Right lobe of liver (tissue), 6 donors: ENCODE measurements around the gene ATP6V0A1. TPM values are rescaled to one million over a fixed set of nuclear protein-coding genes. Genes with fewer than 3 reads are reported as not detected.
A peak's percentile ranks its signal among the peaks of the same experiment; 100 is the strongest.

Experiments used
- ATAC-seq, 4 donors: fragments of 200-7000 bp; cut with Tn5 transposase; one replicate each; pipeline ENCODE4 v1.9.1; 2020; ENCODE audit warnings: mild to moderate bottlenecking in 4 of 4, moderate library complexity in 4 of 4
- DNase-seq, 3 donors: peaks; one replicate each; pipeline ENCODE4 v3.0.0-alpha.2; 2020
- H3K27ac ChIP-seq, 3 donors: fragments of 200-600 bp; one replicate each; pipeline ENCODE4 v1.8.0; 2022
- H3K27me3 ChIP-seq, 2 donors: fragments of 200-600 bp; one replicate each; pipeline ENCODE4 v1.8.0; 2022
- H3K36me3 ChIP-seq, 4 donors: fragments of 200-600 bp; sonication (generic) in 1 of 4; one replicate each; pipeline versions ENCODE4 v1.5.1 to v1.8.0; 2017 to 2022; ENCODE audit warnings: control low read depth in 1 of 4
- H3K4me1 ChIP-seq, 4 donors: fragments of 200-600 bp; sonication (generic) in 1 of 4; one replicate each; pipeline versions ENCODE4 v1.5.1 to v1.8.0; 2017 to 2022; ENCODE audit warnings: control low read depth in 1 of 4
- H3K4me3 ChIP-seq, 3 donors: fragments of 200-600 bp; one replicate each; pipeline ENCODE4 v1.8.0; 2022
- H3K9me3 ChIP-seq, 4 donors: fragments of 200-600 bp; sonication (generic) in 1 of 4; one replicate each; pipeline versions ENCODE4 v1.5.1 to v1.8.0; 2017 to 2022; ENCODE audit warnings: control low read depth in 1 of 4
- CTCF ChIP-seq, 4 donors: fragments of 200-600 bp in 3 of 4; fragments of 450-650 bp in 1 of 4; IDR thresholded peaks; one replicate each; pipeline versions ENCODE4 v1.5.1 to v1.8.0; 2016 to 2022; ENCODE audit warnings: antibody characterized with exemption in 4 of 4, mild to moderate bottlenecking in 2 of 4
- POLR2A ChIP-seq: fragments of 450-650 bp; IDR thresholded peaks from one replicate; pipeline ENCODE4 v1.6.1; 2017; ENCODE audit warnings: antibody characterized with exemption, mild to moderate bottlenecking
- WGBS: methylation state at CpG from one replicate; pipeline ENCODE4 v1.1.6; 2018; ENCODE audit warnings: low coverage, low lambda C conversion rate; ENCODE audit not compliant: insufficient coverage; ENCODE audit errors: missing lambda C conversion rate; 5-methylcytosine and 5-hydroxymethylcytosine counted together
- intact Hi-C, 2 donors: fragments of 100-400 bp; cut with DNase I; formaldehyde crosslinking; loops; one replicate each; pipeline versions ENCODE4 v1.11.2 to v1.14.1; 2022
- microRNA-seq, 2 donors: library from miRNA; unstranded; fragments of <30 nt; microRNA quantifications; one replicate each; pipeline ENCODE4, GENCODE V29; 2019 to 2020
- small RNA-seq, 2 experiments: library from RNA; depleted of rRNA; stranded (forward); fragments of <200 nt; gene quantifications; one replicate each; pipeline ENCODE3, GENCODE V24; 2016
- total RNA-seq, 6 experiments: library from RNA; depleted of rRNA in 2 of 6; stranded (reverse); fragments of >200 nt in 2 of 6; fragmentation: NEBNext Ultra II Directional in 3 of 6; extraction: Animal tissue kit (Norgen Biotek cat#: 25700) in 3 of 6; gene quantifications; one replicate each; pipeline versions ENCODE4 v1.1.0 to v1.2.4, GENCODE V29; 2016 to 2023
- donor health status: DM: no; HTN: yes; CAD: no.
- donor health status: DM: no; HTN: no; CAD: no.
- donor health status: DM: no; HTN: no; CAD: no.
- donor health status: DM: no; HTN: yes; CAD: no.
- donor health status: DM: no; HTN: yes; CAD: no.

ATP6V0A1 gene
- total RNA-seq, 6 experiments from 2014 or later, result 36.4 to 66.0 (median 49.4) TPM

DNA sequence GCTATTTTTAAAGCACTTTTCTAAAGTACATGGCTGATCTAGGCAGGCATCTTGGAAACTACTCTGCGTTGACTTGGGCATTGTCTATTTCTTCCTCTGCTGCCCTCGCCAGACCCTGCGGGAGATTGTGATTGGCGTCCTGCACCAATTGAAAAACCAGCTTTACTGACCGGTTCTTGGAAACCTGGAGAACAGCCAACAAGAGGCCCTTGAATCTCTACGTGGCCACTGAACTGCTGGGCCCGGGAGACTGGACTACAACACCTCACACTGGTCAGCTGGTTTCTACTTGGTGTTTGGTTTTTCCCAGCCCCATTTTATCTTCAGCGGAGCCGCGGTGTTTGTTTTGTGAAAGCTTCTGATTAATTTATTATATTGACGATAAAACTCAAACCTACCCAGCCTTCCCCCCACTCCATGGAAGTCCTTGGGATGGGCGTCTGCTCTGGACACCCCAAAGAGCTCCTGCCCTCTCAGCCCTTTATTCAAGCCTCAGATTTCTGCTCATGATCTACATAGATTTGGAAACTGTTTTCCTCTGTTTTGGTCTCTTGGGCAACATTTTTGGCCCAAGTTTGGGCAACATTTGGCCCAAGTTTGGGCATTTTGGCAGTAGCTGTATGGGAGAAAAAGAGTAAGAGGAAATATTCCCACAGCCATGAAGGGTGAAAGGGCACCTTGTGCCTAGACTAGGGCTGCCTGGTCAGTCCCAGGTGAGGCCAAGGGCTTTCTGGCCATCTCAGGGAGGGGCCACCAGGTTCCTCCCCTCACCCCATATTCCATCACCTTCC lies 113.0 kb downstream of the ATP6V0A1 start:
- H3K4me3 ChIP-seq, result no peak overlapping the region
- ATAC-seq (peak in 3 of 4 donors; percentile 2 to 30 (median 4)), DNase-seq (peak in 1 of 3 donors; percentile 62)
- 55% methylated on average over 5 of the region's 12 CpGs for WGBS
- intact Hi-C loops, result no loop called here
- peaks cover 11 to 57% (median 28%) of the 10 kb centered on the region in 4 donors for H3K36me3 ChIP-seq
- peaks cover 0 to 35% (median 9%) of the 10 kb centered on the region in 4 donors for H3K4me1 ChIP-seq
- H3K27me3 ChIP-seq, result no peaks in the 10 kb centered on the region
- H3K27ac ChIP-seq, result peak overlapping the region in 1 of 3 donors; percentile 51
- no peaks in the 10 kb centered on the region for H3K9me3 ChIP-seq
- TF ChIP-seq POLR2A, result no peak
- no peak for TF ChIP-seq CTCF (IDR thresholded peaks at IDR 0.05)

Small RNA genes lying within 50 kb of the gene (microRNA-seq; reads per million reads assigned to microRNA genes)
- gene MIR5010, result 2.6 to 3.9 reads per million in 2 donors
- 0 to 1.3 reads per million in 2 donors for gene MIR548AT

Small RNA genes lying within 50 kb of the gene (small RNA-seq; reads per million reads assigned to genes)
- gene MIR548AT, result 0 reads per million in 2 experiments
- gene RNU7-97P, result 0 reads per million in 2 experiments

Other genes with a start within 250 kb of the ATP6V0A1 start
- 10 to 100 TPM; 21.2 to 29.0 (median 26.7) TPM for gene STAT5B, start 182.5 kb upstream of the ATP6V0A1 start, total RNA-seq
- gene STAT5A, start 170.4 kb upstream of the ATP6V0A1 start, total RNA-seq, result 10 to 100 TPM in 1 of 6 experiments, 1 to 10 TPM in 5; 4.8 to 11.5 (median 7.7) TPM
- 100 to 1,000 TPM; 108 to 267 (median 208) TPM for gene STAT3, start 70.4 kb upstream of the ATP6V0A1 start, total RNA-seq
- gene CAVIN1, start 35.6 kb upstream of the ATP6V0A1 start, total RNA-seq, result 10 to 100 TPM in 5 of 6 experiments, 1 to 10 TPM in 1; 8.7 to 29.6 (median 17.4) TPM
- 10 to 100 TPM; 36.4 to 81.6 (median 43.7) TPM for gene NAGLU, start 77.4 kb downstream of the ATP6V0A1 start, total RNA-seq
- 1 to 10 TPM in 1 of 6 experiments, under 1 TPM in 5; 0.31 to 1.1 (median 0.87) TPM for gene HSD17B1, start 94.0 kb downstream of the ATP6V0A1 start, total RNA-seq
- gene COASY, start 103.3 kb downstream of the ATP6V0A1 start, total RNA-seq, result 10 to 100 TPM; 48.1 to 70.5 (median 60.9) TPM
- gene MLX, start 108.2 kb downstream of the ATP6V0A1 start, total RNA-seq, result 10 to 100 TPM; 34.5 to 46.2 (median 35.2) TPM
- 1 to 10 TPM in 2 of 6 experiments, under 1 TPM in 4; 0.26 to 2.4 (median 0.76) TPM for gene PSMC3IP, start 118.9 kb downstream of the ATP6V0A1 start, total RNA-seq
- 10 to 100 TPM; 31.0 to 49.4 (median 43.2) TPM for gene RETREG3, start 150.5 kb downstream of the ATP6V0A1 start, total RNA-seq
- gene TUBG1, start 150.8 kb downstream of the ATP6V0A1 start, total RNA-seq, result 10 to 100 TPM; 17.9 to 44.5 (median 22.0) TPM
- 10 to 100 TPM in 1 of 6 experiments, 1 to 10 TPM in 5; 6.8 to 10.7 (median 7.5) TPM for gene TUBG2, start 200.4 kb downstream of the ATP6V0A1 start, total RNA-seq
- gene PLEKHH3, start 218.1 kb downstream of the ATP6V0A1 start, total RNA-seq, result 10 to 100 TPM in 5 of 6 experiments, 1 to 10 TPM in 1; 8.1 to 23.7 (median 11.2) TPM
- gene CCR10, start 223.0 kb downstream of the ATP6V0A1 start, total RNA-seq, result under 1 TPM in 3 of 6 experiments, not detected in 3; 0.21 to 0.34 (median 0.31) TPM
- 1 to 10 TPM in 1 of 6 experiments, under 1 TPM in 5; 0.42 to 1.8 (median 0.56) TPM for gene CNTNAP1, start 223.7 kb downstream of the ATP6V0A1 start, total RNA-seq